H1 (cell line): ENCODE results near the gene PLCB1. TPM values are rescaled to one million over a fixed set of nuclear protein-coding genes. Genes with fewer than 3 reads are reported as not detected.

Experiments
- CTCF ChIA-PET: fragments of 300-600 bp; sonication (Branson Sonifier 250); formaldehyde crosslinking; loops from one replicate; lab custom pipeline; 2021; ENCODE audit not compliant: partially characterized antibody; lab: Charles Lee
- POLR2A ChIA-PET: fragments of 300-600 bp; sonication (Branson Sonifier 250); formaldehyde crosslinking; loops from one replicate; lab custom pipeline; 2021; ENCODE audit warnings: inconsistent platforms; ENCODE audit not compliant: partially characterized antibody; lab: Charles Lee
- DNase-seq, 2 experiments: peaks; one replicate each; pipeline versions ENCODE4 v3.0.0 to v3.0.0-alpha.2; 2010 to 2022; ENCODE audit warnings: low spot score in 2 of 2, low read depth in 1 of 2, mixed read lengths in 1 of 2
- FAIRE-seq: peaks from 2 replicates; lab custom pipeline; 2011; peaks lifted over from hg19 to GRCh38; lab: Jason Lieb, UNC
- H2AFZ ChIP-seq: 2 replicates; pipeline ENCODE4 v1.8.1; 2012; ENCODE audit warnings: low read length, inconsistent platforms
- H2AK5ac ChIP-seq: 2 replicates; pipeline ENCODE4 v1.6.1; 2013; ENCODE audit warnings: low read depth, low read length
- H2BK120ac ChIP-seq: replicated peaks from 2 replicates; pipeline ENCODE3; 2013; ENCODE audit warnings: low read depth, low read length, inconsistent platforms
- H2BK12ac ChIP-seq: 2 replicates; pipeline ENCODE4 v1.6.1; 2013; ENCODE audit warnings: low read depth, low read length
- H2BK15ac ChIP-seq: 2 replicates; pipeline ENCODE4 v1.6.1; 2013; ENCODE audit warnings: low read length
- H2BK20ac ChIP-seq: 2 replicates; pipeline ENCODE4 v1.6.1; 2013; ENCODE audit warnings: low read length
- H2BK5ac ChIP-seq: 2 replicates; pipeline ENCODE4 v1.6.1; 2013; ENCODE audit warnings: low read depth, low read length
- H3K14ac ChIP-seq: 2 replicates; pipeline ENCODE4 v1.6.1; 2013; ENCODE audit warnings: inconsistent platforms; ENCODE audit not compliant: insufficient read length
- H3K18ac ChIP-seq: 2 replicates; pipeline ENCODE4 v1.6.1; 2013; ENCODE audit warnings: low read length; ENCODE audit errors: extremely low read depth
- H3K23ac ChIP-seq: 2 replicates; pipeline ENCODE4 v1.6.1; 2013; ENCODE audit warnings: inconsistent platforms; ENCODE audit not compliant: insufficient read length
- H3K23me2 ChIP-seq: 2 replicates; pipeline ENCODE4 v1.6.1; 2013; ENCODE audit warnings: low read depth, low read length
- H3K27ac ChIP-seq: 2 replicates; pipeline ENCODE4 v1.6.1; 2011; ENCODE audit warnings: low read depth, low read length, inconsistent platforms
- H3K27me3 ChIP-seq, 4 experiments: replicated peaks in 1 of 4; 1 replicate in 1 of 4; 2 replicates in 3 of 4; pipeline versions ENCODE4 v1.6.1 to v1.8.1; 2011 to 2013; ENCODE audit warnings: low read length in 3 of 4, mild to moderate bottlenecking in 3 of 4, inconsistent platforms in 2 of 4, mixed read lengths in 2 of 4, moderate library complexity in 1 of 4; ENCODE audit not compliant: control insufficient read depth in 3 of 4, insufficient read depth in 3 of 4; ENCODE audit errors: extremely low read depth in 1 of 4
- H3K36me3 ChIP-seq, 4 experiments: 2 replicates each; pipeline versions ENCODE4 v1.6.1 to v1.8.1; 2011 to 2013; ENCODE audit warnings: mild to moderate bottlenecking in 4 of 4, low read length in 3 of 4, moderate library complexity in 2 of 4, control low read depth in 1 of 4, inconsistent platforms in 1 of 4; ENCODE audit not compliant: insufficient read depth in 4 of 4, control insufficient read depth in 2 of 4
- H3K4ac ChIP-seq: replicated peaks from 2 replicates; pipeline ENCODE3; 2013; ENCODE audit warnings: low read length, low read depth, mixed read lengths, inconsistent platforms; ENCODE audit not compliant: insufficient read length
- H3K4me1 ChIP-seq, 4 experiments: replicated peaks in 1 of 4; 1 replicate in 1 of 4; 2 replicates in 3 of 4; pipeline versions ENCODE4 v1.6.1 to v1.8.1; 2011 to 2013; ENCODE audit warnings: low read length in 3 of 4, inconsistent platforms in 2 of 4, mixed read lengths in 1 of 4; ENCODE audit not compliant: insufficient read depth in 4 of 4, control insufficient read depth in 3 of 4
- H3K4me2 ChIP-seq, 2 experiments: 2 replicates each; pipeline versions ENCODE4 v1.6.1 to v1.8.1; 2011 to 2013; ENCODE audit warnings: low read depth in 2 of 2, low read length in 2 of 2, control low read depth in 1 of 2, inconsistent platforms in 1 of 2, mild to moderate bottlenecking in 1 of 2; ENCODE audit not compliant: insufficient read depth in 1 of 2
- H3K4me3 ChIP-seq, 4 experiments: fragments of 200-600, 300-600 bp in 1 of 4; sonication (generic), shearing (Covaris generic), sonication (Bioruptor Twin) in 1 of 4; 2 replicates each; pipeline versions ENCODE4 v1.5.1 to v1.8.1; 2011 to 2016; ENCODE audit warnings: low read length in 4 of 4, low read depth in 3 of 4, control low read depth in 2 of 4, inconsistent platforms in 2 of 4, mild to moderate bottlenecking in 2 of 4, mixed read lengths in 1 of 4, moderate library complexity in 1 of 4; ENCODE audit not compliant: insufficient read depth in 2 of 4; ENCODE audit errors: extremely low read depth in 1 of 4
- H3K56ac ChIP-seq: replicated peaks from 2 replicates; pipeline ENCODE3; 2013; ENCODE audit warnings: low read depth, mild to moderate bottlenecking, mixed read lengths, low read length, inconsistent platforms; ENCODE audit not compliant: insufficient read length
- H3K79me1 ChIP-seq: 2 replicates; pipeline ENCODE4 v1.6.1; 2013; ENCODE audit warnings: low read depth, low read length, control low read depth
- H3K79me2 ChIP-seq, 2 experiments: 2 replicates each; pipeline versions ENCODE4 v1.6.1 to v1.8.1; 2012 to 2013; ENCODE audit warnings: low read length in 2 of 2, mild to moderate bottlenecking in 2 of 2, inconsistent platforms in 1 of 2; ENCODE audit not compliant: insufficient read depth in 2 of 2, control insufficient read depth in 1 of 2
- H3K9ac ChIP-seq, 4 experiments: replicated peaks in 1 of 4; 1 replicate in 1 of 4; 2 replicates in 3 of 4; pipeline versions ENCODE4 v1.6.1 to v1.8.1; 2011 to 2013; ENCODE audit warnings: low read depth in 3 of 4, low read length in 3 of 4, control low read depth in 2 of 4, mild to moderate bottlenecking in 2 of 4, moderate library complexity in 2 of 4, inconsistent platforms in 1 of 4; ENCODE audit errors: extremely low read depth in 1 of 4
- H3K9me3 ChIP-seq, 2 experiments: 2 replicates each; pipeline versions ENCODE4 v1.6.1 to v1.8.1; 2012 to 2013; ENCODE audit warnings: mild to moderate bottlenecking in 2 of 2, moderate library complexity in 2 of 2, control low read depth in 1 of 2, inconsistent platforms in 1 of 2, low read depth in 1 of 2, low read length in 1 of 2, mixed read lengths in 1 of 2; ENCODE audit not compliant: insufficient read depth in 2 of 2
- H4K20me1 ChIP-seq, 2 experiments: replicated peaks in 1 of 2; 2 replicates each; pipeline versions ENCODE3 to v1.8.1; 2011 to 2013; ENCODE audit warnings: inconsistent platforms in 2 of 2, low read length in 2 of 2, mild to moderate bottlenecking in 1 of 2; ENCODE audit not compliant: insufficient read depth in 2 of 2, control insufficient read depth in 1 of 2
- H4K5ac ChIP-seq: 2 replicates; pipeline ENCODE4 v1.6.1; 2013; ENCODE audit warnings: low read length, low read depth, mixed read lengths, inconsistent platforms; ENCODE audit not compliant: insufficient read length
- H4K8ac ChIP-seq: 2 replicates; pipeline ENCODE4 v1.8.0; 2013; ENCODE audit warnings: mild to moderate bottlenecking, moderate library complexity, low read length, inconsistent platforms; ENCODE audit not compliant: insufficient read depth; ENCODE audit errors: extremely low read depth
- H4K91ac ChIP-seq: replicated peaks from 2 replicates; pipeline ENCODE3; 2013; ENCODE audit warnings: low read length, mixed read lengths, inconsistent platforms; ENCODE audit not compliant: insufficient read length
- CBX5 ChIP-seq: fragments of 300-800, 300-1000 bp; sonication (generic); IDR thresholded peaks from 2 replicates; pipeline ENCODE4 v1.7.1; 2016; ENCODE audit warnings: antibody characterized with exemption, low read length, low read depth
- CTBP2 ChIP-seq: IDR thresholded peaks from 2 replicates; pipeline ENCODE4 v1.7.0; 2011; ENCODE audit warnings: borderline replicate concordance, mild to moderate bottlenecking, moderate library complexity, mixed read lengths, low read length; ENCODE audit not compliant: insufficient read depth, insufficient read length
- EP300 ChIP-seq, 2 experiments: IDR thresholded peaks; 1 replicate in 1 of 2; 2 replicates in 1 of 2; pipeline ENCODE4 v1.6.1; 2011 to 2012; ENCODE audit warnings: low read depth in 2 of 2, low read length in 2 of 2, mild to moderate bottlenecking in 2 of 2, borderline replicate concordance in 1 of 2, inconsistent platforms in 1 of 2, moderate library complexity in 1 of 2
- HDAC6 ChIP-seq: IDR thresholded peaks from one replicate; pipeline ENCODE4 v1.7.1; 2012; ENCODE audit warnings: low read depth, mild to moderate bottlenecking, inconsistent platforms, low read length, moderate library complexity
- KDM4A ChIP-seq: IDR thresholded peaks from one replicate; pipeline ENCODE4 v1.7.1; 2012; ENCODE audit warnings: low read depth, mild to moderate bottlenecking, moderate library complexity, low read length, inconsistent platforms; ENCODE audit not compliant: severe bottlenecking
- MAFK ChIP-seq: IDR thresholded peaks from 2 replicates; pipeline ENCODE4 v1.6.1; 2012; ENCODE audit warnings: low read depth, mild to moderate bottlenecking, improper control_type of control experiment, low read length
- POLR2A ChIP-seq, 2 experiments: IDR thresholded peaks; 1 replicate in 1 of 2; 2 replicates in 1 of 2; pipeline ENCODE4 v1.6.1; 2011; ENCODE audit warnings: low read depth in 2 of 2, low read length in 2 of 2, mild to moderate bottlenecking in 2 of 2; ENCODE audit errors: control extremely low read depth in 1 of 2
- SIRT6 ChIP-seq: IDR thresholded peaks from one replicate; pipeline ENCODE4 v1.7.1; 2012; ENCODE audit warnings: low read length, inconsistent platforms
- TBP ChIP-seq: IDR thresholded peaks from 2 replicates; pipeline ENCODE4 v1.6.1; 2011; ENCODE audit warnings: low read depth, low read length, improper control_type of control experiment
- TCF12 ChIP-seq: IDR thresholded peaks from 2 replicates; pipeline ENCODE4 v1.6.1; 2011; ENCODE audit warnings: low read depth, mild to moderate bottlenecking, low read length
- WGBS, 2 experiments: shearing (Covaris generic) in 1 of 2; methylation state at CpG; one replicate each; pipeline versions ENCODE4 v1.1.6 to v1.1.7; 2013 to 2015; ENCODE audit warnings: low lambda C conversion rate in 2 of 2, mixed read lengths in 2 of 2, inconsistent platforms in 1 of 2, low coverage in 1 of 2, missing lambda C conversion rate in 1 of 2; ENCODE audit not compliant: insufficient replicate concordance in 2 of 2, insufficient coverage in 1 of 2, insufficient read length in 1 of 2; ENCODE audit errors: extremely low coverage in 1 of 2, missing lambda C conversion rate in 1 of 2; 5-methylcytosine and 5-hydroxymethylcytosine counted together
- polyA plus RNA-seq, 7 experiments: library from polyadenylated mRNA; depleted of rRNA in 3 of 7; stranded (reverse) in 5 of 7; unstranded in 2 of 7; fragments of >200 nt in 5 of 7; fragments of 200-250 nt in 2 of 7; gene quantifications; 1 replicate in 5 of 7; 2 replicates in 1 of 7; 4 replicates in 1 of 7; pipeline versions ENCODE4 v1.2.1 to v1.2.3, GENCODE V29; 2011 to 2013; ENCODE audit warnings: missing spikeins in 2 of 7, mixed read lengths in 2 of 7
- total RNA-seq: library from RNA; stranded (reverse); fragmentation: NEBNext Ultra II Directional; extraction: Animal tissue kit (Norgen Biotek cat#: 25700); gene quantifications from 2 replicates; pipeline ENCODE4 v1.2.1, GENCODE V29; 2021
- TF ChIP-seq, protein P1 (sequence below): IDR thresholded peaks from 2 replicates; pipeline ENCODE4 v1.6.1; 2012; ENCODE audit warnings: inconsistent platforms

Gene PLCB1
- total and polyA plus RNA-seq, 2 of the 8 experiments (the other 6 are each of a cell fraction or from before 2014, with no cell fraction given): 2.6 to 9.1 TPM

GRCh38 chr20:8689337-8689736 lies 557.3 kb downstream of the PLCB1 start:
- H3K23ac ChIP-seq: no peak overlapping the region
- H2BK15ac ChIP-seq: no peak overlapping the region
- no peaks in the 10 kb centered on the region for H3K79me2 ChIP-seq
- no peaks in the 10 kb centered on the region for H4K20me1 ChIP-seq
- H3K18ac ChIP-seq: no peak overlapping the region
- no peak overlapping the region for H3K56ac ChIP-seq
- no peak overlapping the region for H3K4me2 ChIP-seq
- H3K79me1 ChIP-seq: no peaks in the 10 kb centered on the region
- no peak overlapping the region for H4K8ac ChIP-seq
- FAIRE-seq (no peak), DNase-seq (no peak)
- H3K4ac ChIP-seq: no peak overlapping the region
- H2AK5ac ChIP-seq: no peak overlapping the region
- TF ChIP-seq, protein P1, sequence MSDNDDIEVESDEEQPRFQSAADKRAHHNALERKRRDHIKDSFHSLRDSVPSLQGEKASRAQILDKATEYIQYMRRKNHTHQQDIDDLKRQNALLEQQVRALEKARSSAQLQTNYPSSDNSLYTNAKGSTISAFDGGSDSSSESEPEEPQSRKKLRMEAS: no peak
- TF ChIP-seq EP300 (IDR thresholded peaks at IDR 0.05; ENCODE audit: borderline replicate concordance in 1 of 2, low read depth in 2 of 2, low read length in 2 of 2): no peak
- TF ChIP-seq KDM4A: no peak
- no peak for TF ChIP-seq TBP
- no peak for TF ChIP-seq CTBP2
- TF ChIP-seq CBX5: no peak
- no peak for TF ChIP-seq MAFK
- no peak for TF ChIP-seq SIRT6
- TF ChIP-seq TCF12: no peak
- no peak for TF ChIP-seq HDAC6
- no peak for TF ChIP-seq POLR2A (IDR thresholded peaks at IDR 0.05; ENCODE audit: control extremely low read depth in 1 of 2, low read depth in 2 of 2, low read length in 2 of 2)
- H2BK5ac ChIP-seq: no peak overlapping the region
- H3K23me2 ChIP-seq: no peaks in the 10 kb centered on the region
- H2BK20ac ChIP-seq: no peak overlapping the region
- no peak overlapping the region for H3K9ac ChIP-seq
- H3K14ac ChIP-seq: no peak overlapping the region
- H3K9me3 ChIP-seq: peaks cover 0 to 8% of the 10 kb centered on the region in 2 experiments; a peak in 1 of 4 replicates
- WGBS, 2 experiments: 100% methylated on average over 1 of the region's 1 CpG; no CpG with 5 or more reads in 1 of the 2 experiments
- no peak overlapping the region for H4K91ac ChIP-seq
- H3K27ac ChIP-seq: no peak overlapping the region
- H3K4me1 ChIP-seq: no peaks in the 10 kb centered on the region
- H2BK12ac ChIP-seq: no peak overlapping the region
- CTCF ChIA-PET: no interaction called here
- no peak overlapping the region for H3K4me3 ChIP-seq
- H2BK120ac ChIP-seq: no peak overlapping the region
- no peak overlapping the region for H2AFZ ChIP-seq
- H3K27me3 ChIP-seq: no peaks in the 10 kb centered on the region
- no peak overlapping the region for H4K5ac ChIP-seq
- POLR2A ChIA-PET: no interaction called here
- H3K36me3 ChIP-seq: no peaks in the 10 kb centered on the region
